HG03457 (cell line): ENCODE results near the gene AK4.

ENCODE experiments used
- ATAC-seq: cut with Tn5 transposase; IDR thresholded peaks from one replicate; pipeline ENCODE4 v1.9.1; 2021; ENCODE audit warnings: moderate number of reproducible peaks; ENCODE audit not compliant: unreplicated experiment

Gene AK4

GRCh38 chr1:65243491-65243890 is 95.5 kb downstream of the AK4 start:
- no peak for ATAC-seq

GRCh38 chr1:65245295-65245694 is 97.3 kb downstream of the AK4 start:
- ATAC-seq, result no peak

GRCh38 chr1:65247419-65248359 is 99.7 kb downstream of the AK4 start:
- ATAC-seq, result no peak

- ATAC-seq, result no peak
Observed at GRCh38 chr1:65250826-65251225, 102.8 kb downstream of the AK4 start.

- peak; percentile 34 for ATAC-seq
Observed at GRCh38 chr1:65253800-65254319, 105.9 kb downstream of the AK4 start.

GRCh38 chr1:65254320-65255034 is 106.5 kb downstream of the AK4 start:
- peak; percentile 97 for ATAC-seq

- no peak for ATAC-seq
Observed at GRCh38 chr1:65255035-65255655, 107.1 kb downstream of the AK4 start.

- no peak for ATAC-seq
Observed at GRCh38 chr1:65255656-65256050, 107.7 kb downstream of the AK4 start.

- ATAC-seq, result no peak
Observed at GRCh38 chr1:65256860-65257708, 109.1 kb downstream of the AK4 start.

GRCh38 chr1:65258106-65258505 is 110.1 kb downstream of the AK4 start:
- no peak for ATAC-seq

- ATAC-seq, result no peak
Observed at GRCh38 chr1:65259816-65260215, 111.8 kb downstream of the AK4 start.

- ATAC-seq, result no peak
Observed at GRCh38 chr1:65260851-65261473, 113.0 kb downstream of the AK4 start.

GRCh38 chr1:65263286-65263685 is 115.3 kb downstream of the AK4 start:
- ATAC-seq, result no peak

- no peak for ATAC-seq
Observed at GRCh38 chr1:65264197-65264929, 116.4 kb downstream of the AK4 start.

GRCh38 chr1:65265296-65265650 is 117.3 kb downstream of the AK4 start:
- ATAC-seq, result no peak

- no peak for ATAC-seq
Observed at GRCh38 chr1:65265651-65266351, 117.8 kb downstream of the AK4 start.

GRCh38 chr1:65266476-65266875 is 118.5 kb downstream of the AK4 start:
- no peak for ATAC-seq

GRCh38 chr1:65267271-65267670 is 119.3 kb downstream of the AK4 start:
- no peak for ATAC-seq

GRCh38 chr1:65267683-65268082 is 119.7 kb downstream of the AK4 start:
- ATAC-seq, result no peak
